ENCODE measurements around the gene ANXA9. TPM values are rescaled to one million over a fixed set of nuclear protein-coding genes. Genes with fewer than 3 reads are reported as not detected.
A peak's percentile ranks its signal among the peaks of the same experiment; 100 is the strongest.

Gene ANXA9
- total and polyA plus RNA-seq, 2 of the 4 experiments (the other 2 are of a cell fraction) = 0.21 to 0.36 TPM

DNA sequence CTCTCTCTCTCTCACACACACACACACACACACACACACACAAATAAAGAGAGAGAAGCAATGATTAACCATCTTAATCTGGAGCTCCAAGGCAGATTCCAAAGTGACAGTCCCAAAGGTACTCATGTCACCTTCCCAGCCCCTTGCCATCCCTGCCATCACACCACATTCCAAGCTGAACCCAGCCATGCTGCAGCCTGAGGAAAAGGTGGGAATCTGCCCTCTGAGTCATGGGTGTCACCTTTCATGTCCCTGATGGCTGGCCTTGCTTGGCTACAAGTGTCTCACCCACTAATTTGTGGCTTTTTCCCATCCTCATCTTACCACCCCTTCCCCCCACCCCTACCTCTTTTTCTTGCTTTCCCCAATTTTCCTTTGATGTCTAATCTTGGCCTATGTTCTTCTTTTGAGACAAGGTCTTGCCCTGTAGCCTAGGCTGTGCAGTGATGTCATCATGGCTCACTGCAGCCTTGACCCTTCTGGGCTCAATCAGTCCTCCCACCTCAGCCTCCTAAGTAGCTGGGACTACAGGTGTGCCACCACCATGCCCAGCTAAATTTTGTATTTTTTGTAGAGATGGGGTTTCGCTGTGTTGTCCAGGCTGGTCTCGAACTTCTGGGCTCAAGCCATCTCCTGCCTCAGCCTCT is 3.2 kb downstream of the ANXA9 start:
- H2BK20ac ChIP-seq (ENCODE audit: low read depth, low read length) = no peak overlapping the region
- H3K27ac ChIP-seq (ENCODE audit: insufficient read depth, low read length) = no peak overlapping the region
- no peak overlapping the region for H4K5ac ChIP-seq (ENCODE audit: low read depth, low read length)
- H4K20me1 ChIP-seq (ENCODE audit: insufficient read depth, low read length) = no peaks in the 10 kb centered on the region
- H3K4me3 ChIP-seq (ENCODE audit: insufficient read depth, low read depth, low read length) = no peak overlapping the region
- peak overlapping the region; percentile 61 for H2AK9ac ChIP-seq (replicated peaks; ENCODE audit: low read depth, low read length, poor library complexity)
- in situ Hi-C loops (cut with MboI; ENCODE audit: low sequenced_read_pairs) (no loop called here), dilution Hi-C loops (cut with HindIII; ENCODE audit: low sequenced_read_pairs, unreplicated experiment) (no loop called here), intact Hi-C loops (cut with micrococcal nuclease) (no loop called here)
- H2AFZ ChIP-seq (replicated peaks; ENCODE audit: low read length, poor library complexity) = no peak overlapping the region
- H3K9me3 ChIP-seq (ENCODE audit: control insufficient read depth, insufficient read depth, low read length) = no peaks in the 10 kb centered on the region
- no peak overlapping the region for H3K18ac ChIP-seq (ENCODE audit: low read depth, low read length)
- H2BK5ac ChIP-seq (ENCODE audit: low read depth, low read length, poor library complexity, severe bottlenecking) = no peak overlapping the region
- H2AK5ac ChIP-seq (ENCODE audit: low read depth, low read length) = no peak overlapping the region
- H3K36me3 ChIP-seq (ENCODE audit: control insufficient read depth, insufficient read depth, low read length) = no peaks in the 10 kb centered on the region
- H4K91ac ChIP-seq (ENCODE audit: insufficient read depth, low read depth, low read length) = no peak overlapping the region
- BruUV-seq (replicated peaks) = no TSS peak
- no peak overlapping the region for H3K56ac ChIP-seq (ENCODE audit: extremely low read depth, insufficient read depth, low read length)
- H3K79me1 ChIP-seq (ENCODE audit: low read depth in 1 of 2, low read length in 2 of 2) = no peaks in the 10 kb centered on the region
- H3K4ac ChIP-seq (ENCODE audit: low read depth, low read length) = no peak overlapping the region
- no peak overlapping the region for H3K4me2 ChIP-seq (ENCODE audit: low read depth, low read length)
- no peak overlapping the region for H4K8ac ChIP-seq (ENCODE audit: low read depth in 2 of 2, low read length in 2 of 2)
- DNase-seq = no peak
- 65% methylated on average over 2 of the region's 2 CpGs; no CpG with 5 or more reads in 1 of the 2 experiments for WGBS, 2 experiments (ENCODE audit: extremely low coverage in 2 of 2, insufficient read length in 1 of 2)
- ATAC-seq (ENCODE audit: low read depth) = no peak
- TF ChIP-seq POLR2A (IDR thresholded peaks at IDR 0.05; ENCODE audit: low read depth, low read length) (no peak), BHLHE40 (IDR thresholded peaks at IDR 0.05; ENCODE audit: low read depth, low read length) (no peak), RCOR1 (IDR thresholded peaks at IDR 0.05; ENCODE audit: insufficient replicate concordance, low read length) (no peak), MAFK (IDR thresholded peaks at IDR 0.05; ENCODE audit: low read depth, low read length) (no peak), MAZ (IDR thresholded peaks at IDR 0.05; ENCODE audit: borderline replicate concordance, low read depth, low read length) (no peak), CHD1 (IDR thresholded peaks at IDR 0.05; ENCODE audit: low read depth, low read length) (no peak), RFX5 (IDR thresholded peaks at IDR 0.05; ENCODE audit: low read depth, low read length) (no peak)
- TF ChIP-seq, protein P1, sequence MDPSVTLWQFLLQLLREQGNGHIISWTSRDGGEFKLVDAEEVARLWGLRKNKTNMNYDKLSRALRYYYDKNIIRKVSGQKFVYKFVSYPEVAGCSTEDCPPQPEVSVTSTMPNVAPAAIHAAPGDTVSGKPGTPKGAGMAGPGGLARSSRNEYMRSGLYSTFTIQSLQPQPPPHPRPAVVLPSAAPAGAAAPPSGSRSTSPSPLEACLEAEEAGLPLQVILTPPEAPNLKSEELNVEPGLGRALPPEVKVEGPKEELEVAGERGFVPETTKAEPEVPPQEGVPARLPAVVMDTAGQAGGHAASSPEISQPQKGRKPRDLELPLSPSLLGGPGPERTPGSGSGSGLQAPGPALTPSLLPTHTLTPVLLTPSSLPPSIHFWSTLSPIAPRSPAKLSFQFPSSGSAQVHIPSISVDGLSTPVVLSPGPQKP (IDR thresholded peaks at IDR 0.05; ENCODE audit: borderline replicate concordance, low read depth, low read length) = no peak
- TF ChIP-seq, protein P2, sequence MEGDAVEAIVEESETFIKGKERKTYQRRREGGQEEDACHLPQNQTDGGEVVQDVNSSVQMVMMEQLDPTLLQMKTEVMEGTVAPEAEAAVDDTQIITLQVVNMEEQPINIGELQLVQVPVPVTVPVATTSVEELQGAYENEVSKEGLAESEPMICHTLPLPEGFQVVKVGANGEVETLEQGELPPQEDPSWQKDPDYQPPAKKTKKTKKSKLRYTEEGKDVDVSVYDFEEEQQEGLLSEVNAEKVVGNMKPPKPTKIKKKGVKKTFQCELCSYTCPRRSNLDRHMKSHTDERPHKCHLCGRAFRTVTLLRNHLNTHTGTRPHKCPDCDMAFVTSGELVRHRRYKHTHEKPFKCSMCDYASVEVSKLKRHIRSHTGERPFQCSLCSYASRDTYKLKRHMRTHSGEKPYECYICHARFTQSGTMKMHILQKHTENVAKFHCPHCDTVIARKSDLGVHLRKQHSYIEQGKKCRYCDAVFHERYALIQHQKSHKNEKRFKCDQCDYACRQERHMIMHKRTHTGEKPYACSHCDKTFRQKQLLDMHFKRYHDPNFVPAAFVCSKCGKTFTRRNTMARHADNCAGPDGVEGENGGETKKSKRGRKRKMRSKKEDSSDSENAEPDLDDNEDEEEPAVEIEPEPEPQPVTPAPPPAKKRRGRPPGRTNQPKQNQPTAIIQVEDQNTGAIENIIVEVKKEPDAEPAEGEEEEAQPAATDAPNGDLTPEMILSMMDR (conservative IDR thresholded peaks at IDR 0.05; ENCODE audit: low read depth, low read length) = no peak
- TF ChIP-seq, protein P3, sequence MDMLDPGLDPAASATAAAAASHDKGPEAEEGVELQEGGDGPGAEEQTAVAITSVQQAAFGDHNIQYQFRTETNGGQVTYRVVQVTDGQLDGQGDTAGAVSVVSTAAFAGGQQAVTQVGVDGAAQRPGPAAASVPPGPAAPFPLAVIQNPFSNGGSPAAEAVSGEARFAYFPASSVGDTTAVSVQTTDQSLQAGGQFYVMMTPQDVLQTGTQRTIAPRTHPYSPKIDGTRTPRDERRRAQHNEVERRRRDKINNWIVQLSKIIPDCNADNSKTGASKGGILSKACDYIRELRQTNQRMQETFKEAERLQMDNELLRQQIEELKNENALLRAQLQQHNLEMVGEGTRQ (IDR thresholded peaks at IDR 0.05; ENCODE audit: low read depth, low read length) = no peak
- H3K14ac ChIP-seq (replicated peaks; ENCODE audit: low read depth, low read length) = no peak overlapping the region
- peak overlapping the region; percentile 66; the same call in 1 of the 2 replicates for H3K23ac ChIP-seq (ENCODE audit: low read depth, low read length)
- H2BK120ac ChIP-seq (ENCODE audit: low read depth, low read length) = no peak overlapping the region
- H2BK15ac ChIP-seq (ENCODE audit: low read depth, low read length) = no peak overlapping the region
- H3K9me1 ChIP-seq (ENCODE audit: insufficient read depth, low read length) = peaks cover 3% of the 10 kb centered on the region; the same call in 1 of the 2 replicates
- H3K4me1 ChIP-seq (ENCODE audit: control insufficient read depth, insufficient read depth, low read length) = peaks cover 10% of the 10 kb centered on the region; the same call in 1 of the 2 replicates
- ChIA-PET POLR2A (ENCODE audit: unreplicated experiment) (no interaction called here), CTCF (interaction anchor here (0.9 kb wide), 1 partner anchor 11 kb away, joined by 3 read pairs; no protein-coding TSS in a partner anchor)
- peaks cover 6% of the 10 kb centered on the region; the same call in 1 of the 2 replicates for H3K27me3 ChIP-seq (ENCODE audit: control insufficient read depth, insufficient read depth, low read length)
- H3K9ac ChIP-seq (ENCODE audit: low read depth, low read length) = no peak overlapping the region

All from IMR-90 (cell line).